ENCODE measurements around the gene IL1RAP.

Gene IL1RAP

GRCh38 chr3:190655933-190656332 is 142.0 kb downstream of the IL1RAP start:
- TF ChIP-seq CTCF (IDR thresholded peaks at IDR 0.05) = no peak

GRCh38 chr3:190658106-190658505 is 144.2 kb downstream of the IL1RAP start:
- TF ChIP-seq CTCF (IDR thresholded peaks at IDR 0.05) = no peak

- TF ChIP-seq CTCF (IDR thresholded peaks at IDR 0.05) = no peak
These were observed 152.9 kb downstream of the IL1RAP start for GRCh38 chr3:190666821-190667220.

GRCh38 chr3:190671658-190672057 is 157.8 kb downstream of the IL1RAP start:
- TF ChIP-seq CTCF (IDR thresholded peaks at IDR 0.05) = no peak

GRCh38 chr3:190673148-190673547 is 159.3 kb downstream of the IL1RAP start:
- TF ChIP-seq CTCF (IDR thresholded peaks at IDR 0.05) = no peak

- TF ChIP-seq CTCF (IDR thresholded peaks at IDR 0.05) = no peak
These were observed 162.6 kb downstream of the IL1RAP start for GRCh38 chr3:190676481-190676880.

GRCh38 chr3:190677001-190677400 is 163.1 kb downstream of the IL1RAP start:
- TF ChIP-seq CTCF (IDR thresholded peaks at IDR 0.05) = no peak

GRCh38 chr3:190680691-190681090 is 166.8 kb downstream of the IL1RAP start:
- TF ChIP-seq CTCF (IDR thresholded peaks at IDR 0.05) = no peak
